ENCODE data around the gene CEP85. TPM values are rescaled to one million over a fixed set of nuclear protein-coding genes. Genes with fewer than 3 reads are reported as not detected.

The CEP85 gene
- total RNA-seq, 1 experiment from 2014 or later = 42.5 TPM

DNA sequence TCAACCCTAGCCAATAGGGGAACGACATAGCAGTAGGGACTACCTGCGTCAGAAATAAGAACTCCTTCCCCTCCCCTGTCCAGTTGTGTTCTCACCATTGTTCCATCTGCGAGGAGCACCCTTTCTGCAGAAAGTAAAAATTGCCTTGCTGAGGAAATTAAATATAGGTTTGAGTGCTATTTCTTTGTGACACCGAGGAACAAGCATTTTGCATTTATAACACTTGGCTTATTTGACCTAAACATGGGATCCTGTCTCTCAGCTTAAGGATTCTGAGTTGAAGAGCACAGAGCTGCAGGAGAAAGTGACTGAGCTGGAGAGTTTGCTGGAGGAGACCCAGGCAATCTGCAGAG, 35.2 kb downstream of the CEP85 start:
- intact Hi-C loops (cut with micrococcal nuclease; ENCODE audit: unreplicated experiment) = no loop called here

DNA sequence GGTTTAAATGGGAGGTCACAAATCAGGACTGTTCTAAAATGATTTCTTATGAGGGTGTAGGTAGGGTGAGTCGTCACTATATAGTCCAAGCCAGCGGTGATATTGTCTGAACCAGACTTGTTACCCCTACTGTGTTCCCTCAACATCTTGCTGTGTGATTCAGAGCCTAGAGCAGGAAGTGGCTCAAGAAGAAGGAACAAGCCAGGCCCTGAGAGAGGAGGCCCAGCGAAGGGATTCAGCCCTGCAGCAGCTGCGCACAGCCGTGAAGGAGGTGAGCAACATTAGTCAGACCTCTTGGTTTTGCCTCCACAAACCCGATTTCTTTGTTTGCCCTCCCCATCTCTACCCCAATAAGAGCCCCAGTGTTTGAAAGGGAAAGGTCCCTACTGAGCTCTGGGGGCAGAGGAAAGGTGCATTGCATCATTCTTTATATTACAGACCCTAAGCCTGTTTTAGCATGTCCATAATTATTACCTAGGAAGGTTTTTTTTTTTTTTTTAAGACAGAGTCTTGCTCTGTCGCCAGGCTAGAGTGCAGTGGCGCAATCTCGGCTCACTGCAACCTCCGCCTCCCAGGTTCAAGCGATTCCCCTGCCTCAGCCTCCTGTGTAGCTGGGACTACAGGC, 40.9 kb downstream of the CEP85 start:
- Histone ChIP-seq H3K27me3 (ENCODE audit: insufficient read depth, low read depth) (no peaks in the 10 kb centered on the region), H3K79me2 (ENCODE audit: low read depth) (no peaks in the 10 kb centered on the region), H3K36me3 (ENCODE audit: low read depth) (peaks cover 24% of the 10 kb centered on the region), H3K4me1 (replicated peaks; ENCODE audit: insufficient read depth) (peaks cover 51% of the 10 kb centered on the region), H3K9me3 (ENCODE audit: insufficient read depth, low read depth) (no peaks in the 10 kb centered on the region), H3K9me2 (ENCODE audit: insufficient read depth) (no peaks in the 10 kb centered on the region), H3K27ac (peak overlapping the region; percentile 79), H2AFZ (no peak overlapping the region), H3K4me2 (no peak overlapping the region), H3K4me3 (no peak overlapping the region), H4K20me1 (ENCODE audit: insufficient read depth) (no peaks in the 10 kb centered on the region), H3F3A (ENCODE audit: insufficient read depth, low read depth) (peaks cover 53% of the 10 kb centered on the region)
- TF ChIP-seq EZH2 (IDR thresholded peaks at IDR 0.05; ENCODE audit: low read depth) = no peak
- TF ChIP-seq, protein P1, sequence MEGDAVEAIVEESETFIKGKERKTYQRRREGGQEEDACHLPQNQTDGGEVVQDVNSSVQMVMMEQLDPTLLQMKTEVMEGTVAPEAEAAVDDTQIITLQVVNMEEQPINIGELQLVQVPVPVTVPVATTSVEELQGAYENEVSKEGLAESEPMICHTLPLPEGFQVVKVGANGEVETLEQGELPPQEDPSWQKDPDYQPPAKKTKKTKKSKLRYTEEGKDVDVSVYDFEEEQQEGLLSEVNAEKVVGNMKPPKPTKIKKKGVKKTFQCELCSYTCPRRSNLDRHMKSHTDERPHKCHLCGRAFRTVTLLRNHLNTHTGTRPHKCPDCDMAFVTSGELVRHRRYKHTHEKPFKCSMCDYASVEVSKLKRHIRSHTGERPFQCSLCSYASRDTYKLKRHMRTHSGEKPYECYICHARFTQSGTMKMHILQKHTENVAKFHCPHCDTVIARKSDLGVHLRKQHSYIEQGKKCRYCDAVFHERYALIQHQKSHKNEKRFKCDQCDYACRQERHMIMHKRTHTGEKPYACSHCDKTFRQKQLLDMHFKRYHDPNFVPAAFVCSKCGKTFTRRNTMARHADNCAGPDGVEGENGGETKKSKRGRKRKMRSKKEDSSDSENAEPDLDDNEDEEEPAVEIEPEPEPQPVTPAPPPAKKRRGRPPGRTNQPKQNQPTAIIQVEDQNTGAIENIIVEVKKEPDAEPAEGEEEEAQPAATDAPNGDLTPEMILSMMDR (conservative IDR thresholded peaks at IDR 0.05) = no peak
- POLR2A ChIA-PET (ENCODE audit: unreplicated experiment) = no interaction called here
- DNase-seq = no peak
- CTCF ChIA-PET = interaction anchor here (0.6 to 1.3 kb wide), 6 partner anchors 10 to 1695 kb away, joined by 3 to 9 read pairs (median 6); no protein-coding TSS in a partner anchor
- no TSS peak for BruUV-seq (replicated peaks)
- intact Hi-C loops (cut with micrococcal nuclease; ENCODE audit: unreplicated experiment) = loop anchor here (1.0 to 5.0 kb wide), 5 partner anchors 38 to 238 kb away; partner anchors contain the start of gene PDIK1L

More for the DNA sequence above, 35.2 kb downstream of the CEP85 start:
- Histone ChIP-seq H3K9me2 (ENCODE audit: insufficient read depth) (no peaks in the 10 kb centered on the region), H3K4me1 (replicated peaks; ENCODE audit: insufficient read depth) (no peaks in the 10 kb centered on the region), H3K9me3 (ENCODE audit: insufficient read depth, low read depth) (peaks cover 17% of the 10 kb centered on the region; the same call in 1 of the 2 replicates), H3K27me3 (ENCODE audit: insufficient read depth, low read depth) (no peaks in the 10 kb centered on the region), H3K36me3 (ENCODE audit: low read depth) (peaks cover 33% of the 10 kb centered on the region), H4K20me1 (ENCODE audit: insufficient read depth) (no peaks in the 10 kb centered on the region), H3K79me2 (ENCODE audit: low read depth) (no peaks in the 10 kb centered on the region), H2AFZ (no peak overlapping the region), H3F3A (ENCODE audit: insufficient read depth, low read depth) (peaks cover 6% of the 10 kb centered on the region; the same call in 1 of the 2 replicates), H3K27ac (no peak overlapping the region), H3K4me3 (no peak overlapping the region), H3K4me2 (no peak overlapping the region)
- CTCF ChIA-PET = no interaction called here
- TF ChIP-seq, protein P1 (conservative IDR thresholded peaks at IDR 0.05) = no peak
- no peak for TF ChIP-seq EZH2 (IDR thresholded peaks at IDR 0.05; ENCODE audit: low read depth)
- BruUV-seq (replicated peaks) = no TSS peak
- POLR2A ChIA-PET (ENCODE audit: unreplicated experiment) = no interaction called here
- no peak for DNase-seq

DNA sequence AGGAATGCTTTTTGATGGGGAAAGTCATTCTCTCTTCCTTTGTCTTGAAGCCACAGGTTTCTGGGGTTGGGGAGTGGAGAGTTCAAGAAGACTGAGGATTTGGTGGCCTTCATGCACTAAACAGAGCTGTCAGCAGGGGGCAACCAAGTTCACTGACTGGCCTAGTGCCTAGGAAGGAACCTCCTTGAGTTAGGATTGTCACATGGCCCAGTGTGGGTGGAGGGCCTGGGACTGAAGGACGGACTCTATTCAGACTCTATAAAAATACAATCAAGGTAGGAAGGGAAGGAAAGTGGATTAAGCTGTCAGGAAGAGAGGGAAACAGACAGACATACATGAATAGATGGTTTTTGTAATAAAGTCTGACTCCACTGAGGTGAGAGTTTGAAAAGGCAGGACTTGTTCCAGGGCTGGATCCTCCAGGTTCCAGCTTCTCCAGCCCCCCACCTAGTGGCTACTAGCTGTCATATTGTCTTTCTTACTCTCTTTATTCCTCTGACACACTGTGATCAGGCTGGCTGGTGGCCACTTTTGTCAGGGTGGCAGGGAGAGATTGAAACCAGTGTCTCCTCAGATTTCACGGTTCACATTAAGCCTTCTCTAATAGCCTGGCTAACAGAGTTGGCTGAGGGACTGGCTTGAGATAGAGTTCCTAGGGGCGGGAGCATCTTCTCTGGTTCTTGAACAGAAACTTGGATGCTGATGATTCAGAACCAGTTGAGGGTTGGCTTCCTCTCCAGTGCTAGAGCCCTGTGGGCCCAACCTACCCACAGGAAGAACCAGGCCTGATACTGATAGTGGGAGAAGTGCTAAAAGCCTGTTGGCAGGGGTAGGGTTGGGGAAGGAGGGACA, 41.8 kb downstream of the CEP85 start:
- no peaks in the 10 kb centered on the region for H3K9me3 ChIP-seq (ENCODE audit: insufficient read depth, low read depth)
- TF ChIP-seq, protein P1 (conservative IDR thresholded peaks at IDR 0.05) = peak; percentile 85
- no peak for TF ChIP-seq EZH2 (IDR thresholded peaks at IDR 0.05; ENCODE audit: low read depth)
- intact Hi-C loops (cut with micrococcal nuclease; ENCODE audit: unreplicated experiment) = loop anchor here (1.0 to 5.0 kb wide), 6 partner anchors 39 to 239 kb away; partner anchors contain the start of gene PDIK1L
- ChIA-PET CTCF (interaction anchor here (0.6 to 1.4 kb wide), 10 partner anchors 9 to 1696 kb away, joined by 3 to 9 read pairs (median 4); no protein-coding TSS in a partner anchor), POLR2A (ENCODE audit: unreplicated experiment) (interaction anchor here (0.7 kb wide), 1 partner anchor 401 kb away, joined by 4 read pairs; no protein-coding TSS in a partner anchor)
- H3F3A ChIP-seq (ENCODE audit: insufficient read depth, low read depth) = peaks cover 53% of the 10 kb centered on the region
- no peaks in the 10 kb centered on the region for H4K20me1 ChIP-seq (ENCODE audit: insufficient read depth)
- no peak overlapping the region for H2AFZ ChIP-seq
- 0 out of 2 replicates have a peak overlapping the region, but pooled peaks have one; percentile 15 for H3K4me2 ChIP-seq
- peaks cover 15% of the 10 kb centered on the region; the same call in 1 of the 2 replicates for H3K36me3 ChIP-seq (ENCODE audit: low read depth)
- H3K4me1 ChIP-seq (replicated peaks; ENCODE audit: insufficient read depth) = peaks cover 55% of the 10 kb centered on the region
- no peak overlapping the region for H3K4me3 ChIP-seq
- no TSS peak for BruUV-seq (replicated peaks)
- H3K27ac ChIP-seq = peak overlapping the region; percentile 79
- H3K27me3 ChIP-seq (ENCODE audit: insufficient read depth, low read depth) = no peaks in the 10 kb centered on the region
- peak; percentile 69 for DNase-seq
- H3K9me2 ChIP-seq (ENCODE audit: insufficient read depth) = no peaks in the 10 kb centered on the region
- H3K79me2 ChIP-seq (ENCODE audit: low read depth) = peaks cover 4% of the 10 kb centered on the region; the same call in 1 of the 2 replicates
